Measurements from ENCODE around the gene FARS2.

DNA sequence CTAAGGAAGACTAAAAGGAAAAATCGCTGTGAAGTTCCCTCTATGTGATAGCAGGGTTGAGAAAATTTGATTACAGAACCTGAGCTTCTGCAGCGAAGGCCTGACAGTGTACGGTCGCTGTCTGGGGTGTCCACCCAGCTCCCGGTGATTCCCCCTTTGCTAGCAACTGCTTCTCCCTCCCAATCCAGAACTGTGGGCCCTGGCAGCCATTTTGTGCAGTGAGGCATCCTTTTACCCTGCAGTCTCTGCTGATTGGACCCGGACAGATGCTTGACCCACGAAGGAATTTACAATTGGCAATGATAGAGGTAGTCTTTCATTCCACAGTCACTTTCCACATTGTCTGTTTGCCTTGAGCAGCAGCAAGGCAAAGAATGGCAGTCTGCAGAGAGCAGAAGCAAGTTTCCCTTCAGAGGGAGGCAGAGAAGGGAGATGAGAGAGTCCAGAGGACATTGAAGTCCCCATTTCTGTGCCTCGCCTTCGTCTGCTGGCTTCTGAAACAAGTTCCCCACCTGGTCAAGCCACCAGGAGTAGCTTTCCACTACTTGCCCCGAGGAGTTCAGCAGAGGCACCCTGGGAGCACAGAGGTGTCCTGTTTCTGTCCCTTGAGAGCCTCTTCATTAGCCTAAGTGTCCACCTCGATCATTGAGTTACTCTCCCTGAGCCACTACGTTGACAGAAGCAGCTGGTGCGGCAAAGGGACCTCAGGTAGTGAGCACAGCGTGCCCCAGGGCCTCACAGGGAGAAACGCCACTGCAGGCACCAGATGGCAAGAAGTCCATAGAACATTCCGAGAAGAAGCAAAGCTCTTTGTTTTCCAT lies 375.1 kb downstream of the FARS2 start:
- TF ChIP-seq POLR2AphosphoS5 (IDR thresholded peaks at IDR 0.05; ENCODE audit: low read depth, low read length) (no peak), POLR2A (IDR thresholded peaks at IDR 0.05; ENCODE audit: low read depth, low read length) (no peak)
